GM18505 (cell line): ENCODE data around the gene HOXC12.

ENCODE experiments used
- ATAC-seq: cut with Tn5 transposase; IDR thresholded peaks from one replicate; pipeline ENCODE4 v1.9.1; 2021; ENCODE audit not compliant: unreplicated experiment
- POLR2A ChIP-seq: IDR thresholded peaks from 4 replicates; pipeline ENCODE4 v1.6.1; 2011; ENCODE audit warnings: borderline replicate concordance; ENCODE audit not compliant: insufficient read depth, insufficient read length; ENCODE audit errors: extremely low read depth

HOXC12 gene

GRCh38 chr12:53956251-53956887, 1.7 kb downstream of the HOXC12 start:
- no peak for TF ChIP-seq POLR2A

GRCh38 chr12:53956914-53957536, 2.3 kb downstream of the HOXC12 start:
- ATAC-seq, result no peak
- TF ChIP-seq POLR2A, result no peak

More at GRCh38 chr12:53956251-53956887, 1.7 kb downstream of the HOXC12 start:
- ATAC-seq, result no peak

GRCh38 chr12:53958128-53958527, 3.4 kb downstream of the HOXC12 start:
- ATAC-seq, result no peak
- no peak for TF ChIP-seq POLR2A

- no peak for TF ChIP-seq POLR2A
- ATAC-seq, result no peak
These were observed 4.6 kb downstream of the HOXC12 start for GRCh38 chr12:53959314-53959713.

- TF ChIP-seq POLR2A, result no peak
- ATAC-seq, result no peak
These were observed 5.7 kb downstream of the HOXC12 start for GRCh38 chr12:53960187-53961024.

GRCh38 chr12:53961025-53961761, 6.5 kb downstream of the HOXC12 start:
- no peak for ATAC-seq

GRCh38 chr12:53963005-53963404, 8.3 kb downstream of the HOXC12 start:
- no peak for TF ChIP-seq POLR2A

More at GRCh38 chr12:53961025-53961761, 6.5 kb downstream of the HOXC12 start:
- no peak for TF ChIP-seq POLR2A

GRCh38 chr12:53963434-53964314, 9.0 kb downstream of the HOXC12 start:
- no peak for ATAC-seq
- TF ChIP-seq POLR2A, result no peak

More at GRCh38 chr12:53963005-53963404, 8.3 kb downstream of the HOXC12 start:
- no peak for ATAC-seq

- no peak for ATAC-seq
- no peak for TF ChIP-seq POLR2A
These were observed 9.6 kb downstream of the HOXC12 start for GRCh38 chr12:53964315-53964713.

- no peak for ATAC-seq
- TF ChIP-seq POLR2A, result no peak
These were observed 10.8 kb downstream of the HOXC12 start for GRCh38 chr12:53965281-53966084.

- no peak for ATAC-seq
- TF ChIP-seq POLR2A, result no peak
These were observed 11.3 kb downstream of the HOXC12 start for GRCh38 chr12:53966085-53966384.
